A549 (cell line): ENCODE measurements around the gene ZNF507.

Experiments
- EP300 ChIP-seq, 2 experiments: fragments of >200 bp; sonication (Bioruptor Twin); formaldehyde crosslinking; IDR thresholded peaks; 2 replicates in 1 of 2; 3 replicates in 1 of 2; pipeline ENCODE4 v1.6.1; 2016 to 2017
- TF ChIP-seq, protein P1 (sequence below): fragments of >200 bp; sonication (Bioruptor Twin); formaldehyde crosslinking; IDR thresholded peaks from 3 replicates; pipeline ENCODE4 v1.5.1; 2016

DNA sequence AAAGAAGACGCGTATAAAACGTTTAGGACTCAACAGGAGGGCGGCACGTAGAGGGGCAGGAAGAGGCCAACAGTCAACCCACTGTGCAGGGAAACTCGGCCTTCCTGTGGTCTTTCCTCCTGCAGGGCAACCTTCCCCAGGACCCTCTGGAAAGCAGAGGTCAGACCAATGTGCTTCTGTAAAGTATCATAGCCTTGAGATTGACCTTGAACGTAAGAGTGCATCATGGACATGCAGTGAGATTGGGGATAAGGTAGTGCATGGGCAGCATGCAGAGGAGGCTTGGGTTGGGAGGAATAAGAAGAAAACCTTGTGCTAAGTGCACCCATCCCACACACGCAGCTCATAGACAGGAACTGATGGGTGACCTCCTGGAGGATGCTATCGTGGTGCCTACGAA is 34.0 kb upstream of the ZNF507 start:
- TF ChIP-seq, protein P1, sequence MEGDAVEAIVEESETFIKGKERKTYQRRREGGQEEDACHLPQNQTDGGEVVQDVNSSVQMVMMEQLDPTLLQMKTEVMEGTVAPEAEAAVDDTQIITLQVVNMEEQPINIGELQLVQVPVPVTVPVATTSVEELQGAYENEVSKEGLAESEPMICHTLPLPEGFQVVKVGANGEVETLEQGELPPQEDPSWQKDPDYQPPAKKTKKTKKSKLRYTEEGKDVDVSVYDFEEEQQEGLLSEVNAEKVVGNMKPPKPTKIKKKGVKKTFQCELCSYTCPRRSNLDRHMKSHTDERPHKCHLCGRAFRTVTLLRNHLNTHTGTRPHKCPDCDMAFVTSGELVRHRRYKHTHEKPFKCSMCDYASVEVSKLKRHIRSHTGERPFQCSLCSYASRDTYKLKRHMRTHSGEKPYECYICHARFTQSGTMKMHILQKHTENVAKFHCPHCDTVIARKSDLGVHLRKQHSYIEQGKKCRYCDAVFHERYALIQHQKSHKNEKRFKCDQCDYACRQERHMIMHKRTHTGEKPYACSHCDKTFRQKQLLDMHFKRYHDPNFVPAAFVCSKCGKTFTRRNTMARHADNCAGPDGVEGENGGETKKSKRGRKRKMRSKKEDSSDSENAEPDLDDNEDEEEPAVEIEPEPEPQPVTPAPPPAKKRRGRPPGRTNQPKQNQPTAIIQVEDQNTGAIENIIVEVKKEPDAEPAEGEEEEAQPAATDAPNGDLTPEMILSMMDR = no peak
- TF ChIP-seq EP300 (IDR thresholded peaks at IDR 0.05) = no peak
